ENCODE measurements around the gene ZNF77.

GRCh38 chr19:2927032-2927430, 17.7 kb downstream of the ZNF77 start:
- no peak for TF ChIP-seq CTCF (IDR thresholded peaks at IDR 0.05; ENCODE audit: poor library complexity, severe bottlenecking)
- TF ChIP-seq REST (IDR thresholded peaks at IDR 0.05; ENCODE audit: borderline replicate concordance), result no peak
